ENCODE results near the gene DIS3L2. TPM values are rescaled to one million over a fixed set of nuclear protein-coding genes. Genes with fewer than 3 reads are reported as not detected.
"Not testable (repeated sequence)": the region's sequence is repeated elsewhere in the genome, so short reads cannot be mapped to it uniquely, and the experiment has no call there.

DIS3L2 gene
- total RNA-seq, 1 donor from 2014 or later = 25.2 TPM

DNA sequence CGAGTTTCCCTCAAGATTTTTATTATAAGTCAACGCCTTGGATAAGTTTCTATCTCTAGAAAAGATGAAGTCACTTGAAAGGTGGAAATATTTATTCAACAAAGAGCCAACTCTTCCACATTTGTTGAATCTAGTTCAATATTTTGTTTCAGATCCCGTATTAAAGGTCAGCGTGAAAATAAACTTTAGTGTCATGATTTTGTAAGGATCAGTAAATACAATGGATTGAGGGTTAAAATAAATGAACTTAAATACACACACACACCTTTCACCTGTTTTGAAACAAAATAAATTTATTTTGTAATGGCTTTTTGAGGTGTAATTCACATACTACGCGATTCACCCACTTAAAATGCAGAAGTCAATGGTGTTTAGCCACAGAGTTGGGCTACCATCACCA lies 19.3 kb upstream of the DIS3L2 start:
- TF ChIP-seq, protein P1, sequence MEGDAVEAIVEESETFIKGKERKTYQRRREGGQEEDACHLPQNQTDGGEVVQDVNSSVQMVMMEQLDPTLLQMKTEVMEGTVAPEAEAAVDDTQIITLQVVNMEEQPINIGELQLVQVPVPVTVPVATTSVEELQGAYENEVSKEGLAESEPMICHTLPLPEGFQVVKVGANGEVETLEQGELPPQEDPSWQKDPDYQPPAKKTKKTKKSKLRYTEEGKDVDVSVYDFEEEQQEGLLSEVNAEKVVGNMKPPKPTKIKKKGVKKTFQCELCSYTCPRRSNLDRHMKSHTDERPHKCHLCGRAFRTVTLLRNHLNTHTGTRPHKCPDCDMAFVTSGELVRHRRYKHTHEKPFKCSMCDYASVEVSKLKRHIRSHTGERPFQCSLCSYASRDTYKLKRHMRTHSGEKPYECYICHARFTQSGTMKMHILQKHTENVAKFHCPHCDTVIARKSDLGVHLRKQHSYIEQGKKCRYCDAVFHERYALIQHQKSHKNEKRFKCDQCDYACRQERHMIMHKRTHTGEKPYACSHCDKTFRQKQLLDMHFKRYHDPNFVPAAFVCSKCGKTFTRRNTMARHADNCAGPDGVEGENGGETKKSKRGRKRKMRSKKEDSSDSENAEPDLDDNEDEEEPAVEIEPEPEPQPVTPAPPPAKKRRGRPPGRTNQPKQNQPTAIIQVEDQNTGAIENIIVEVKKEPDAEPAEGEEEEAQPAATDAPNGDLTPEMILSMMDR (IDR thresholded peaks at IDR 0.05; ENCODE audit: insufficient read depth, low read length, poor library complexity, severe bottlenecking) = no peak
- DNase-seq (ENCODE audit: low read depth) = no peak
- no peaks in the 10 kb centered on the region for H3K36me3 ChIP-seq (ENCODE audit: control insufficient read depth, insufficient read depth, low read length)
- H3K27me3 ChIP-seq (ENCODE audit: control insufficient read depth, insufficient read depth, low read length) = peaks cover 3% of the 10 kb centered on the region
- no peak overlapping the region for H3K4me3 ChIP-seq (ENCODE audit: low read depth, low read length)

DNA sequence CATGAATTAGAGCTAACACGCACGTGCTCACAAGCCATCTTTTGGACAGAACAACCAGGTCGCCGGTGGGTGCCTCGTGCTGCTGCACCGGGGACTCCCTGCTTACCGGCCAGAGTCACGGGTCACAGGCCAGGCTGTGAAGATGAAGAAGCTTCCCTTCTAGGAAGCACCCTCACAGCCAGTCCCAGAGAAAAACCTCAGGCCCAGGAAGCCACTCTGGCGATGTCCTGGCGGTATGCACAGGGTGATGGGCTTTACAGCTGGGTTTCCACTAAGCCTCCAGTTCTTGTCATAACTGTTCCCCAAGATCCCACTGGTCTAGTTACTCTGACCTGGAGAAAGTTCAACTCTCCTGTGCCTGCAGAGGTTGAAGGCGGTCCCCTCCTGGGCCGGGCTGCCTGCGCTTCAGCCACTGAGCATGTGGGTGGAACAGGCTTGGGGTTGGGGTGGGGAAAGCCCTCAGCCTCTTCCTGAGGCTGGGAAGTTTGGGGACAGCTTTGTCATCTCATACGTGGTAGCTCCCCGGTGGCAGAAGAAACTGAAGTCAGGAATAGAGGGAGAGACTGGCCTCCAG lies 15.2 kb upstream of the DIS3L2 start:
- TF ChIP-seq, protein P1 (IDR thresholded peaks at IDR 0.05; ENCODE audit: insufficient read depth, low read length, poor library complexity, severe bottlenecking) = no peak

DNA sequence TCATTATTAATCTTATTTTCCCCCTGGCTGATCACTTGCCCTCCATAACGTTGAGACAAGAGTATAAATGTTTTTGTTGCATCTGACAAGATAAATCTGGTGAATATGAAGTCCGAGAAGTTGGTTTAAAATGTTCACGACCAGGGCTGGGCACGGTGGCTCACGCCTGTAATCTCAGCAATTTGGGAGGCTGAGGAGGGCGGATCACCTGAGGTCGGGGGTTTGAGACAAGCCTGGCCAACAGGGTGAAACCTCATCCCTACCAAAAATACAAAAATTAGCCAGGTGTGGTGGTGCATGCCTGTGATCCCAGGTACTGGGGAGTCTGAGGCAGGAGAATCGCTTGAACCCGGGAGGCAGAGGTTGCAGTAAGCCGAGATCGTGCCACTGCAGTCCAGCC lies 14.4 kb upstream of the DIS3L2 start:
- not testable (repeated sequence) for DNase-seq (ENCODE audit: low read depth); H3K4me3 ChIP-seq (ENCODE audit: low read depth, low read length); H3K27me3 ChIP-seq (ENCODE audit: control insufficient read depth, insufficient read depth, low read length); H3K36me3 ChIP-seq (ENCODE audit: control insufficient read depth, insufficient read depth, low read length)

More for the DNA sequence above, 15.2 kb upstream of the DIS3L2 start:
- DNase-seq (ENCODE audit: low read depth) = no peak
- H3K27me3 ChIP-seq (ENCODE audit: control insufficient read depth, insufficient read depth, low read length) = peaks cover 3% of the 10 kb centered on the region
- no peaks in the 10 kb centered on the region for H3K36me3 ChIP-seq (ENCODE audit: control insufficient read depth, insufficient read depth, low read length)
- no peak overlapping the region for H3K4me3 ChIP-seq (ENCODE audit: low read depth, low read length)

DNA sequence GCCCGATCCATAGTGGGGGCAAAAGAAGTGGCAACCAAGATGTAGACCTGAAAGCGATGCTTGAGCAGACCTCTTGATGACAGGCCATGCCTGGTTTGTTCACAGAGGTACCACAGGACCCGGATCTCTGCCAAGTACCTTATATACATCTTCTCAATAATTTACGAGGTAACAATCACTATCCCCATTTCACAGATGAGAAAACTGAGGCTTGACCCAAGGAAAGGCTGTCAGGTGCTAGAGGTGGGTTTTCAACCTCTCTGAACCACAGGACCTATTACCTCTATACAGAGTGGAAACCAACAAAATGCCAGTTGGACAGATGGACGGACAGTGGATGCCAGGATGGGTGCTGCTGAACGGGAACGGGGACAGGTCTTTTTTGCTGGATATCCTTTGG lies 13.8 kb upstream of the DIS3L2 start:
- H3K4me3 ChIP-seq (ENCODE audit: low read depth, low read length) = no peak overlapping the region
- H3K36me3 ChIP-seq (ENCODE audit: control insufficient read depth, insufficient read depth, low read length) = no peaks in the 10 kb centered on the region
- peaks cover 3% of the 10 kb centered on the region for H3K27me3 ChIP-seq (ENCODE audit: control insufficient read depth, insufficient read depth, low read length)
- DNase-seq (ENCODE audit: low read depth) = no peak
- TF ChIP-seq, protein P1 (IDR thresholded peaks at IDR 0.05; ENCODE audit: insufficient read depth, low read length, poor library complexity, severe bottlenecking) = no peak

DNA sequence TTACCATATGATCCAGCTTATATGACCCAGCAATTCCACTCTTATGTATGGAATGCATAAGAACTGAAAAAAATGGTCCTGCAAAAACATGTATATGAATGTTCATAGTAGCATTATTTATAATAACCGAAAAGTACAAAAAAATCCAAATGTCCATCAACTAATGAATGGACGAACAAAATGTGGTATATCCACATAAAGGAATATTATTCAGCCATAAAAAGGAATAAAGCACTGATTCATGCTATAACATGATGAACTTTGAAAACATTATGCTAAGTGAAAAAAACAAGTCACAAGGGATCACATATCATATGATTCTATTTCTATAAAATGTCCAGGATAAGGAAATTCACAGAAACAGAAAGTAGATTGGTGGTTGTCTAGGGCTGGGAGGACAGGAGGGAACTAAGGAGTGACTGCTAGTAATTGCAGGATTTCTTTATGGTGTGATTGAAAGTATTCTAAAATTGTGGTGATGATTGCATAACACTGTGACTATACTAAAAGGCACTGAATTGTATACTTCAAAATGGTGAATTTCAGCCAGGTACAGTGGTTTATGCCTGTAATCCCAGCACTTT lies 10.0 kb upstream of the DIS3L2 start:
- no peaks in the 10 kb centered on the region for H3K36me3 ChIP-seq (ENCODE audit: control insufficient read depth, insufficient read depth, low read length)
- TF ChIP-seq, protein P1 (IDR thresholded peaks at IDR 0.05; ENCODE audit: insufficient read depth, low read length, poor library complexity, severe bottlenecking) = no peak

DNA sequence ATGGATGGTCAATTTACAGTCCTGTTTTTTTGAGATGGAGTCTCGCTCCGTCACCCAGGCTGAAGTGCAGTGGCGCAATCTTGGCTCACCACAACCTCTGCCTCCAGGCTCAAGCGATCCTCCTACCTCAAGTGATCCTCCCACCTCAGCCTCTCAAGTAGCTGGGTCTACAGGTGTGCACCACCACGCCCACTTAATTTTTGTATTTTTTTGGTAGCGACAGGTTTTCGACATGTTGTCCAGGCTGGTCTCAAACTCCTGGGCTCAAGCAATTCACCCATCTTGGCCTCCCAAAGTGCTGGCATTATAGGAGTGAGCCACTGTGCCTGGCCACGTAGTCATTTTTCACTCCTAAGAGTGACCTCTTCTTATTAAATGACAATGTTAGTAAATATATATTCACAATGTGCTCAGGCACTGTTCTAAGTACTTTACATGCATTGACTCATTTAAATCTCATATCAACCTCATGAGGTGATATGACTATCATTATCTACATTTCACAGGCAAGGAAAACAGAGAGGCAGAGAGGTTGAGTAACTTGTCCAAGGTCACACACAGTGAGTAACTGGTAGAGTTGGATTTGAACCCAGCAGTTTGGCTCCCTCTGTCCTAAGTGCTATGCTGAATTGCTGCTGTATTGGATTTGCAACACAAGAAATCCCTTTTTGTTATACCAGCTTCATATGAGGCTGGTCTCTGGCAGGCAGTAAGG lies 5.6 kb upstream of the DIS3L2 start:
- no peaks in the 10 kb centered on the region for H3K36me3 ChIP-seq (ENCODE audit: control insufficient read depth, insufficient read depth, low read length)
- DNase-seq (ENCODE audit: low read depth) = no peak
- TF ChIP-seq, protein P1 (IDR thresholded peaks at IDR 0.05; ENCODE audit: insufficient read depth, low read length, poor library complexity, severe bottlenecking) = no peak
- no peaks in the 10 kb centered on the region for H3K27me3 ChIP-seq (ENCODE audit: control insufficient read depth, insufficient read depth, low read length)
- H3K4me3 ChIP-seq (ENCODE audit: low read depth, low read length) = no peak overlapping the region

More for the DNA sequence above, 10.0 kb upstream of the DIS3L2 start:
- Histone ChIP-seq H3K4me3 (ENCODE audit: low read depth, low read length) (no peak overlapping the region), H3K27me3 (ENCODE audit: control insufficient read depth, insufficient read depth, low read length) (peaks cover 2% of the 10 kb centered on the region)
- DNase-seq (ENCODE audit: low read depth) = no peak

All from kidney epithelial cell (primary cell).